Activated CD4-positive, alpha-beta memory T cell treated with anti-CD3 and anti-CD28 coated beads for 36 hours (primary cell): Measurements from ENCODE around the gene ANKRD28. TPM values are rescaled to one million over a fixed set of nuclear protein-coding genes. Genes with fewer than 3 reads are reported as not detected.

Experiments used
- CTCF ChIA-PET: fragments of 350-600 bp; sonication (Branson Sonifier 250); formaldehyde crosslinking; loops from one replicate; lab custom pipeline; 2021; ENCODE audit warnings: antibody characterized with exemption, inconsistent platforms; lab: Charles Lee
- POLR2A ChIA-PET: fragments of 350-600 bp; sonication (Branson Sonifier 250); formaldehyde crosslinking; loops from one replicate; lab custom pipeline; 2021; ENCODE audit warnings: antibody characterized with exemption; lab: Charles Lee
- DNase-seq: peaks from one replicate; pipeline ENCODE4 v3.0.0-alpha.2; 2020
- H3K27ac Mint-ChIP-seq: one replicate; pipeline ENCODE4 v1.8.0; 2021; ENCODE audit warnings: mixed read lengths
- H3K27me3 Mint-ChIP-seq: one replicate; pipeline ENCODE4 v1.8.0; 2021; ENCODE audit warnings: mixed read lengths
- H3K36me3 Mint-ChIP-seq: one replicate; pipeline ENCODE4 v1.8.0; 2021; ENCODE audit warnings: mixed read lengths
- H3K4me1 Mint-ChIP-seq: one replicate; pipeline ENCODE4 v1.8.0; 2021; ENCODE audit warnings: low read depth, mixed read lengths
- H3K4me3 Mint-ChIP-seq: one replicate; pipeline ENCODE4 v1.8.0; 2021; ENCODE audit warnings: mild to moderate bottlenecking, mixed read lengths
- H3K9me3 Mint-ChIP-seq: one replicate; pipeline ENCODE4 v1.8.0; 2021; ENCODE audit warnings: mixed read lengths
- intact Hi-C: fragments of 100-400 bp; cut with micrococcal nuclease; formaldehyde crosslinking; loops from one replicate; pipeline ENCODE4 v1.15.1; 2023
- total RNA-seq, 2 experiments: library from RNA; stranded (reverse); gene quantifications; one replicate each; pipeline ENCODE4 v1.2.3, GENCODE V29; 2021

The ANKRD28 gene
- total RNA-seq, 2 experiments from 2014 or later: 31.4 to 34.8 TPM

DNA sequence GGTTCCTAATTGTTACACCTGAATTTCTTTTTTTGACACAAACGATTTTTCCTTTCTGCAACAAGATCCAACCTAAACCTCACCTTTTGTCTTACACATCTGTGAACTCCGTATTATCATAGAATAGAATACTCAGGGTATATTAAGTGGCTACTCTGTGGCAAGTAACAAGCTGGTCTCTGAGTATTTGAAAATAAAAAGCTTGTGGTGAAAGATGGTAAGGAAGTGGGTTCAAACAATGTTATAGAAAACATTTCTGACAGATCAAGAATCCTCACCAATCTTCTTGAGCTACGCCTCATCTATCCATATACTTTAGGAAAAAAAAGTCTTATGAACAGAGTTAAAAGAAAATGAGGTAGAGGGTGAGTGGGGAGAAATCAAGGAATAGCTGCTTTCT, 3.5 kb upstream of the ANKRD28 start:
- Mint-ChIP-seq H3K27ac (peak overlapping the region; percentile 52), H3K9me3 (no peaks in the 10 kb centered on the region), H3K36me3 (no peaks in the 10 kb centered on the region), H3K4me1 (peaks cover 75% of the 10 kb centered on the region), H3K4me3 (no peak overlapping the region), H3K27me3 (no peaks in the 10 kb centered on the region)
- no peak for DNase-seq
- ChIA-PET CTCF (interaction anchor here (1.2 to 1.9 kb wide), 3 partner anchors 10 to 171 kb away, joined by 3 to 14 read pairs (median 4); no protein-coding TSS in a partner anchor), POLR2A (no interaction called here)
- intact Hi-C loops: no loop called here

DNA sequence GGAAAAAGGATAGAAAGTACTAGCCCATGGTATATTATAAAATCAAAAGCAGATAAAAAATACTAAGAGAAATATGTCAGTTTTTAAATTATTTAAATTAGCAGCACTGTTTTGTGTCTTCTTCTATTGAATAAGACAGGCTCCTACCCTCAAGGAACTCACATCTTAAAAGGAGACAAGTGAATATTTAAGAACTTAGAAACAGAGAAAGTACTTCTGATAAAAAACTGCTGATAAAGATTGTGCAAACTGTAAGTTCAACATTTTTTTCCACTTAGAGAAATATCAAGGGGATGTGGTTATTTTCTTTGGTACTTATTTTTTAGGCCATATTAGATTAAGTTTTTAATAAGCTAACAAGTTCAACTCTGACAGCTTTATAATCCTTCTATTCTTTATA, 3.0 kb upstream of the ANKRD28 start:
- H3K4me3 Mint-ChIP-seq: no peak overlapping the region
- no peak for DNase-seq
- intact Hi-C loops: no loop called here

DNA sequence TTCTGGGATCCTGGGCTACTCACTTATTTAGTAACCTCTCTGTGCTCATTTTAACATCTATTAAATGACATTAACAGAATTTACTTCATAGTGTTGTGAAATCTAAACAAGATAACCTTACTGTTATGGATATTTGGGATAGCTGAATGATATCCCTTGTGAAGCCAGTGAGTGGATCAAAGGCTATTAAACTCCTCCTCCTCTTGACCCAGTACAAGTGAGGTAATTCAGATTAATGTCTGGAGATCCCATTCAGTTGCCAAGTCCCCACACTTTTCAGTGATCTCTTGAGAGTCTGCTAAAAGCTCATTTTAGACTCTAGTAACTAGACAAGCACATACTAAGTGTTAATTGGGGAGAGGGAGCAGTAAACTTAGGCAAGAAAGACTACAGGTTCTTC, 2.5 kb upstream of the ANKRD28 start:
- ChIA-PET POLR2A (no interaction called here), CTCF (interaction anchor here (1.2 to 1.3 kb wide), 2 partner anchors 32 to 170 kb away, joined by 3 to 4 read pairs; no protein-coding TSS in a partner anchor)
- Mint-ChIP-seq H3K27me3 (no peaks in the 10 kb centered on the region), H3K9me3 (no peaks in the 10 kb centered on the region), H3K4me3 (no peak overlapping the region), H3K4me1 (peaks cover 75% of the 10 kb centered on the region), H3K36me3 (no peaks in the 10 kb centered on the region), H3K27ac (peak overlapping the region; percentile 5)
- intact Hi-C loops: no loop called here
- DNase-seq: no peak

More for the DNA sequence above, 3.0 kb upstream of the ANKRD28 start:
- ChIA-PET CTCF (interaction anchor here (1.2 to 1.3 kb wide), 2 partner anchors 33 to 170 kb away, joined by 3 to 4 read pairs; no protein-coding TSS in a partner anchor), POLR2A (no interaction called here)
- Mint-ChIP-seq H3K4me1 (peaks cover 74% of the 10 kb centered on the region), H3K36me3 (no peaks in the 10 kb centered on the region), H3K27me3 (no peaks in the 10 kb centered on the region), H3K27ac (peak overlapping the region; percentile 5), H3K9me3 (no peaks in the 10 kb centered on the region)

DNA sequence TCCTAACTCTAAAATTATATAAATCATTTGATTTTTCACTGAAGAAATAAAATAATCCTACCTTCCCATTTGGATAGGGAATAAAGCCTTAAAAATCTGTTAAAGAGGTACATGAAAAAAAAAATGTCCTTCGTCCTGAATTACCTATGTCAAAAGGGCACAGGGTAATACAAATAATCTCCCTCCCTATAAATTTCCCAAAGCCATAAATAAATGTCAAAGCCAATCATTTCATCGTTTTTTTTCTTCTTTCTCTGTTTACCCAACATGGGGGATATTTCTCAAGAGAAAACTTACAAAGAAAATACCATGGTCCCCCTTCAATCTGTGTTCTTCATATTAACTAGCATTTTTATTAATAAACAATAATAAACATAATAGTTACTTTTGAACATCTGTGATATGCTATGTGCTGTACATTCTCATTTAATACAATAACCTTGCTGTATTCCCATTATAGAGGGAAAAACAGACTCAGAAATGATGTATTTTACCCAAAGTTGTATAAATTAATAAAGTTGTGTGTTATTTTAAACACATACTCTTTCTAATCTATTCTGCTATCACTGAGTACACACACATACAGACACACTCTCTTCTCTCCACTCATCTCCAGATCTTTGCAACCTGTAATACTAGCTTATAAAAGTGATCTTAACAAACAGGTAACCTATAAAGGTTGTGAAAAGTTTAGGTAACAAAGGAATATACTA, 910 bp upstream of the ANKRD28 start:
- H3K4me3 Mint-ChIP-seq: no peak overlapping the region

DNA sequence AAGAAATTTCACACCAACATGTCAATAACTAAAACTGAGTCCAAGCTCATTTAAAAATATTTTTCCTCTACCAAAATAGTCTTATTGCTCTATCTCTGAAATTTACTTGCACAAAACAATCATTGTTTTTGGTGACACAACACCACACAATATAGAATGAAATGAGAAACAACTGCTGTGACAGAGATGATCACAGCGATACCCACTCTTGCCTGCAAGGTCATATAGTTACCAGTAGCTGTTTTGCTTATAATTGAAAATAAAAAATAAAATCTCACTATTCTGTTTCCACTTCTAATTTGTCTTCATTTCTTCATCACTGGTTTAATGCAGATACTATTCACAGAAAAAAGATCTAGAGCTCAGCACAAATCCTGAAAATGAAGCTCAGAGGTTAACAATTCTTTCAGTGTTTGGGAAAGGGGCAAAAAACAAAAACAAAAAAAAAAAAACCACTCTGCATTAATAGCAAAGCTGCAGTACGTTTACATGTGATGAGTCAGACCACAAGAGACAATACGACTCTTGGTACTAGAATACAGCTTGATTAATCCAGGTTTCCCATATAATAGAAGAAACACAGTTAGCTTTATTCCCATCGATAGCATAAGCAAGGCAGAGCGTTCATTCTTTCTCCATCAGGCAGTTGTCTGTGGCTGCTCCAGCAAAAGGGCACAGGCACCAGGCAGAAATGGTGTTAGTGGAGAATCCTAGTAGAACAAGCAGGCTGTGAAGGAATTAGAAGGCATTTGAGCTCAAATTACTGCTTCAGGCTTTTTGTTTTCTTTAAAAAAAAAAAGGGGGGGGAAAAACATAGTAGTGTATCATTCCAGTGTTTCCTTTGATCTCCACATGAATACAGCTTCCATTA, 773 bp downstream of the ANKRD28 start:
- intact Hi-C loops: loop anchor here (1.0 kb wide), 2 partner anchors 22 to 51 kb away; no protein-coding TSS in a partner anchor
- Mint-ChIP-seq H3K27ac (peak overlapping the region; percentile 91), H3K9me3 (no peaks in the 10 kb centered on the region), H3K27me3 (no peaks in the 10 kb centered on the region), H3K36me3 (peaks cover 4% of the 10 kb centered on the region), H3K4me1 (peaks cover 73% of the 10 kb centered on the region), H3K4me3 (peak overlapping the region; percentile 62)
- POLR2A ChIA-PET: interaction anchor here (0.9 to 1.7 kb wide), 8 partner anchors 9 to 195 kb away, joined by 3 to 8 read pairs (median 4); partner anchors contain the start of genes BTD and HACL1
- DNase-seq: no peak
- CTCF ChIA-PET: interaction anchor here (1.0 to 1.9 kb wide), 4 partner anchors 9 to 166 kb away, joined by 3 to 8 read pairs (median 4); no protein-coding TSS in a partner anchor

More for the DNA sequence above, 910 bp upstream of the ANKRD28 start:
- no peaks in the 10 kb centered on the region for H3K27me3 Mint-ChIP-seq
- no peaks in the 10 kb centered on the region for H3K36me3 Mint-ChIP-seq
- intact Hi-C loops: loop anchor here (1.0 kb wide), 2 partner anchors 29 to 168 kb away; no protein-coding TSS in a partner anchor
- no peak for DNase-seq
- H3K27ac Mint-ChIP-seq: no peak overlapping the region
- POLR2A ChIA-PET: no interaction called here
- H3K4me1 Mint-ChIP-seq: peaks cover 77% of the 10 kb centered on the region
- no peaks in the 10 kb centered on the region for H3K9me3 Mint-ChIP-seq
- CTCF ChIA-PET: interaction anchor here (1.0 kb wide), 1 partner anchor 30 kb away, joined by 3 read pairs; no protein-coding TSS in a partner anchor

DNA sequence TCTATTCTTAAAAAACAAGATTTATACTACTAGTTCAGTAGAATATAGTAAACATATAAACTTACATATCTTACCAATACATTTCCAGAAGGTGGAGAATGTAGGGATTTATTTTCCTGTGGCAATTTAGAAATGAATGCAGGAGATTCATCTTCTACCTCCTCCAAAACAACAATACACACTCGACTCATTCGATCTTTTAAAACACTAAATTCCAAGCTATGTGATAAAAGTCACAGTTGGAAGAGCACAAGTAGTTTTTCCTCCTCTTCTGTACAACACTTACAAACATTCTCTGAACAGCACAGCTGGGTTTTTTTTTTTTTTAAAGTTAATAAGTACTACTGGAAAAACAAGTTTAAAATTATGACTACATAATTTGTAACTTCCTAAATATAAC, 1.4 kb downstream of the ANKRD28 start:
- intact Hi-C loops: no loop called here
- H3K27ac Mint-ChIP-seq: peak overlapping the region; percentile 91
- peaks cover 11% of the 10 kb centered on the region for H3K36me3 Mint-ChIP-seq
- peaks cover 71% of the 10 kb centered on the region for H3K4me1 Mint-ChIP-seq
- no peaks in the 10 kb centered on the region for H3K9me3 Mint-ChIP-seq
- H3K4me3 Mint-ChIP-seq: peak overlapping the region; percentile 62
- ChIA-PET POLR2A (interaction anchor here (0.9 to 1.7 kb wide), 5 partner anchors 9 to 195 kb away, joined by 4 to 8 read pairs (median 4); partner anchors contain the start of genes BTD and HACL1), CTCF (interaction anchor here (1.0 to 1.9 kb wide), 2 partner anchors 13 to 165 kb away, joined by 3 to 6 read pairs; no protein-coding TSS in a partner anchor)
- no peaks in the 10 kb centered on the region for H3K27me3 Mint-ChIP-seq
- no peak for DNase-seq

DNA sequence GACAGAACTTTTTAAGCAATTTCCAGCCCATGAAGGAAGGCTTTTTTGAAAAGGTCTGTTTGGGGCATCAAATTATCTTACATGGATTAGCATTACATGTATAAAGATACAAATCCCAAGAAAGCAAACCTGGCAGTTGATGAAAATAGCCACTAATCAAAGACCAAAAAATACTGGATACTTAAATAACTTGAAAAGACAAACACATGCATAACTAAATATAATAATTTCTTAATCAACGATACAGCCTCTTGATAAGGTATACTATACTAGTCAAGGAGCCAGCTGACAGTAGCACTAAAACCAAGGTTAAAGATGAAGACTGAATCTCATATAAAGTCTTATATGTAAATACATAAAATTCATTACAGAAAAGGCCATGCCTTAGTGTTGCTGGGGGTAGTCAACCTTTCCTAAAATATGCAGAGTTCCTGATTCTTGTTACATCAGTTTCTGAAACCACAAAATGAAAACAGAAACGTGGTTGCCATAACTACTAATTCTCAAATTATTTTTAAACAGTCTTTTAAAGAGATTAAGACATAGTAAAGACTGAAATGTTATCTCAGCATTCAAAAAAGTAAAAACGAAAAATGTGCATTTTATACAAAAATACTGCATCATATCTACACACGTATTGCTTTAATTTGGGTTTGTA, 2.0 kb downstream of the ANKRD28 start:
- no peak for DNase-seq
- peaks cover 16% of the 10 kb centered on the region for H3K36me3 Mint-ChIP-seq

DNA sequence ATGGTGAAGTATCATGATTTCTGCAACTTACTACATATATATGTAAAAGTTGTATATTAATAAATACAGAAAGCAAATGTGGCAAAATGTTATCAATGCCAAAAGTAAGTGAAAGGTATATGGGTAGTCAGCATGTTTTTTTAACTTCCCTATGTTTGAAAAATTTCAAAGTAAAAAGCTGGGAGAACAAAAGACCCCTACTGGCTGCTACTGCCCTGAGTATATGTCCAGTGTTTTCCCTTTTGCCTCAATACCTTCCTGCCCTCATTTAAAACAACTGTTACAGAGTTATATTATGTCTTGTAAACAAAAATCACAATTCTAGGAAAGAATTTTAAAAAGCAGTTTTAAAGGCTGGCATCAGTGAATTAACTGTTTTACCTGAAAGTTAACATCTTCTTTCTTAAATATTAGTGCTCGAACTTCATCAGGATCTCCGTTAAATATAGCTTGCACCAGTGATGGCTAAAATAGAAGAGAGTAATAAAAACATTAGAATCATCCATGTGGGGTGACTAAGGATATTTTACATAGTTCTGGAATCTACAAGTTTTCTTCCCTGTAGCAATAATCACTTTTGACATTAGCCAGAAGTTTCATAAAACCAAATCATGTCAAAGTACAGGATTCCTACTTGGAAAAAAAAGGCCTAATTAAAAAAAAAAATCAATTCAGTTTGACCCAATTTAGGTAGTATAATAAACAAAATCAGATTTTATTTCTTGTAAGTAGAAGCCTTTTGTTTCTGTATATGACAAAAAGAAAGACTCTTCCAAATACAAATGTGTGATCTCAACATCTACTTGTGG, 2.7 kb downstream of the ANKRD28 start:
- Mint-ChIP-seq H3K9me3 (peaks cover 5% of the 10 kb centered on the region), H3K27ac (peak overlapping the region; percentile 76), H3K4me3 (peak overlapping the region; percentile 3), H3K4me1 (peaks cover 74% of the 10 kb centered on the region), H3K27me3 (no peaks in the 10 kb centered on the region), H3K36me3 (peaks cover 21% of the 10 kb centered on the region)
- intact Hi-C loops: no loop called here
- ChIA-PET CTCF (interaction anchor here (0.7 to 1.2 kb wide), 2 partner anchors 16 to 242 kb away, joined by 3 read pairs; no protein-coding TSS in a partner anchor), POLR2A (interaction anchor here (0.6 kb wide), 1 partner anchor 496 kb away, joined by 3 read pairs; no protein-coding TSS in a partner anchor)
- DNase-seq: no peak

More for the DNA sequence above, 2.0 kb downstream of the ANKRD28 start:
- CTCF ChIA-PET: interaction anchor here (0.7 kb wide), 1 partner anchor 242 kb away, joined by 3 read pairs; no protein-coding TSS in a partner anchor
- POLR2A ChIA-PET: interaction anchor here (1.0 to 1.7 kb wide), 3 partner anchors 20 to 159 kb away, joined by 4 to 8 read pairs (median 4); no protein-coding TSS in a partner anchor
- H3K27me3 Mint-ChIP-seq: no peaks in the 10 kb centered on the region
- H3K4me1 Mint-ChIP-seq: peaks cover 73% of the 10 kb centered on the region
- H3K9me3 Mint-ChIP-seq: peaks cover 5% of the 10 kb centered on the region
- H3K27ac Mint-ChIP-seq: peak overlapping the region; percentile 76
- H3K4me3 Mint-ChIP-seq: peak overlapping the region; percentile 3
- intact Hi-C loops: no loop called here

DNA sequence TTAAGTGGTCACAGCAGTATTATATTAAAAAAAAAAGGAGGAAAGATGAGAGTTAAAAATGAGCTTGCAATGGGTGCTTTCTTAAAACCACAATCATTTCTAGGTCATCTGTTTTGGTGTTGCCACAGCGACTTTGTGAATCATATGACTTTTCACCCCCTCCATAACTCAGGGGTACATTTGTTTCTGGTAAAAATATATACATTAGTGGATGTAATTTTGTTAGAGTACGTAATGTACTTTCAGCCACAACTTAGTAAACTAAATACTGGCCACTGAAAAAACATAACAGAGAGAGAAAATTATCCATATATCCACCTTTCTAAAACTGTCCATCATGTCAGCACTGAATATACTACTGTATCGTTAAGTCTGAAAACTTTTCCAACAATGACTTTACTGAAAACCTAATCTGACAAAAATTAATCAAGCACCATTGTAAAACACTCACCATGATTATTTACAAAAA, 3.4 kb downstream of the ANKRD28 start:
- DNase-seq: no peak

DNA sequence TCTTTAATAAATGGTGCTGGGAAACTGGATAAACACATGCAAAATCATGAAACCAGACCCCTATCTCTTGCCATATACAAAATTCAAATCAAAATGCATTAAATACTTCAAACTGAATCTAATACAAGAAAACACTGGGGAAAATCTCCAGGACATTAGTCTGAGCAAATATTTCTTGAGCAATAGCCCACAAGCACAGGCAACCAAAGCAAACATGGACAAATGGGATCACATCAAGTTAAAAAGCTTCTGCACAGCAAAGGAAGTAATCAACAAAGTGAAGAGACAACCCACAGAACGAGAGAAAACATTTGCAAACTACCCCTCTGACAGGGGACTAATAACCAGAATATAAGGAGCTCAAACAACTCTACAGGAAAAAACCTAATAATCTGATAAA, 6.3 kb downstream of the ANKRD28 start:
- CTCF ChIA-PET: no interaction called here

More for the DNA sequence above, 3.4 kb downstream of the ANKRD28 start:
- CTCF ChIA-PET: interaction anchor here (1.0 to 1.2 kb wide), 2 partner anchors 17 to 26 kb away, joined by 3 to 4 read pairs; no protein-coding TSS in a partner anchor
- intact Hi-C loops: no loop called here
- peaks cover 5% of the 10 kb centered on the region for H3K9me3 Mint-ChIP-seq
- H3K4me1 Mint-ChIP-seq: peaks cover 71% of the 10 kb centered on the region
- peaks cover 24% of the 10 kb centered on the region for H3K36me3 Mint-ChIP-seq
- POLR2A ChIA-PET: interaction anchor here (0.6 kb wide), 1 partner anchor 497 kb away, joined by 3 read pairs; no protein-coding TSS in a partner anchor
- H3K4me3 Mint-ChIP-seq: peak overlapping the region; percentile 29
- H3K27me3 Mint-ChIP-seq: no peaks in the 10 kb centered on the region
- H3K27ac Mint-ChIP-seq: peak overlapping the region; percentile 62

More for the DNA sequence above, 6.3 kb downstream of the ANKRD28 start:
- H3K36me3 Mint-ChIP-seq: peaks cover 24% of the 10 kb centered on the region
- no peaks in the 10 kb centered on the region for H3K27me3 Mint-ChIP-seq
- intact Hi-C loops: no loop called here
- peak overlapping the region; percentile 43 for H3K27ac Mint-ChIP-seq
- POLR2A ChIA-PET: no interaction called here
- DNase-seq: no peak
- peaks cover 54% of the 10 kb centered on the region for H3K4me1 Mint-ChIP-seq
- H3K9me3 Mint-ChIP-seq: peaks cover 5% of the 10 kb centered on the region
- no peak overlapping the region for H3K4me3 Mint-ChIP-seq
